Neural cell (in vitro differentiated cells): ENCODE data around the gene ITGA8. TPM values are rescaled to one million over a fixed set of nuclear protein-coding genes. Genes with fewer than 3 reads are reported as not detected.

ENCODE experiments used
- H2AFZ ChIP-seq: fragments of 200-600, 300-800 bp; sonication (generic), shearing (Covaris generic); 2 replicates; pipeline ENCODE4 v1.6.0; 2014; ENCODE audit warnings: low read depth, mild to moderate bottlenecking, antibody characterized with exemption, low read length, moderate library complexity
- H3F3A ChIP-seq: fragments of 200-600 bp; shearing (Covaris generic); 2 replicates; pipeline ENCODE4 v1.6.1; 2016; ENCODE audit warnings: mild to moderate bottlenecking, moderate library complexity, mixed read lengths, antibody characterized with exemption, low read length; ENCODE audit not compliant: insufficient read depth, poor library complexity, severe bottlenecking
- H3K27ac ChIP-seq: fragments of 200-600, 300-800 bp; sonication (generic), shearing (Covaris generic); 2 replicates; pipeline ENCODE4 v1.5.1; 2014; ENCODE audit warnings: mild to moderate bottlenecking, low read length, moderate library complexity
- H3K27me3 ChIP-seq: fragments of 300-800, 200-600 bp; sonication (generic), shearing (Covaris generic); 2 replicates; pipeline ENCODE4 v1.6.0; 2014; ENCODE audit warnings: mild to moderate bottlenecking, low read depth, low read length, moderate library complexity; ENCODE audit not compliant: insufficient read depth
- H3K36me3 ChIP-seq: fragments of 300-800, 200-600 bp; sonication (generic), shearing (Covaris generic); 2 replicates; pipeline ENCODE4 v1.5.1; 2014; ENCODE audit warnings: mild to moderate bottlenecking, antibody characterized with exemption, low read length, moderate library complexity; ENCODE audit not compliant: insufficient read depth
- H3K4me2 ChIP-seq: fragments of 300-800, 200-600 bp; sonication (generic), shearing (Covaris generic); 2 replicates; pipeline ENCODE4 v1.6.0; 2014; ENCODE audit warnings: mild to moderate bottlenecking, low read length
- H3K4me3 ChIP-seq: fragments of 300-800, 200-600 bp; sonication (generic), shearing (Covaris generic); 2 replicates; pipeline ENCODE4 v1.5.1; 2014; ENCODE audit warnings: mild to moderate bottlenecking, low read length, moderate library complexity
- H3K79me2 ChIP-seq: fragments of 200-600 bp; shearing (Covaris generic); replicated peaks from 2 replicates; pipeline ENCODE4 v1.6.0; 2014; ENCODE audit warnings: mild to moderate bottlenecking, low read length, moderate library complexity; ENCODE audit not compliant: insufficient read depth
- H3K9ac ChIP-seq: fragments of 300-800, 200-600 bp; sonication (generic), shearing (Covaris generic); 2 replicates; pipeline ENCODE4 v1.6.1; 2016; ENCODE audit warnings: mild to moderate bottlenecking, low read length, mixed read lengths
- H3K9me2 ChIP-seq: fragments of 200-600 bp; shearing (Covaris generic); 2 replicates; pipeline ENCODE4 v1.6.1; 2016; ENCODE audit warnings: mild to moderate bottlenecking, low read length, mixed read lengths; ENCODE audit not compliant: insufficient read depth
- H3K9me3 ChIP-seq: fragments of 200-600, 300-800 bp; sonication (generic), shearing (Covaris generic); 2 replicates; pipeline ENCODE4 v1.6.1; 2016; ENCODE audit warnings: mild to moderate bottlenecking, mixed run types, low read length, moderate library complexity, mixed read lengths
- H4K20me1 ChIP-seq: fragments of 200-600 bp; shearing (Covaris generic); 2 replicates; pipeline ENCODE4 v1.6.1; 2016; ENCODE audit warnings: mild to moderate bottlenecking, mixed run types; ENCODE audit not compliant: insufficient read depth
- CTCF ChIP-seq: fragments of 450-650 bp; IDR thresholded peaks from 2 replicates; pipeline ENCODE4 v1.5.1; 2014; ENCODE audit warnings: antibody characterized with exemption, mild to moderate bottlenecking, moderate library complexity; ENCODE audit not compliant: poor library complexity, severe bottlenecking
- EP300 ChIP-seq: fragments of 450-650 bp; conservative IDR thresholded peaks from 2 replicates; pipeline ENCODE4 v1.6.1; 2014; ENCODE audit warnings: antibody characterized with exemption, mild to moderate bottlenecking, moderate library complexity; ENCODE audit not compliant: poor library complexity, severe bottlenecking
- EZH2 ChIP-seq: fragments of 200-600, 300-800 bp; shearing (Covaris generic), sonication (generic); IDR thresholded peaks from 2 replicates; pipeline ENCODE4 v1.6.1; 2014; ENCODE audit warnings: antibody characterized with exemption, low read length, borderline replicate concordance, mild to moderate bottlenecking; ENCODE audit not compliant: insufficient read depth, poor library complexity, severe bottlenecking
- POLR2AphosphoS5 ChIP-seq: IDR thresholded peaks from 2 replicates; pipeline ENCODE4 v1.6.1; 2012
- RAD21 ChIP-seq: fragments of 450-650 bp; conservative IDR thresholded peaks from 2 replicates; pipeline ENCODE4 v1.6.1; 2014; ENCODE audit warnings: antibody characterized with exemption, mild to moderate bottlenecking, moderate library complexity
- REST ChIP-seq: IDR thresholded peaks from 2 replicates; pipeline ENCODE4 v1.6.1; 2012; ENCODE audit warnings: borderline replicate concordance
- SMC3 ChIP-seq: fragments of 450-650 bp; conservative IDR thresholded peaks from 2 replicates; pipeline ENCODE4 v1.6.1; 2014; ENCODE audit warnings: antibody characterized with exemption, mild to moderate bottlenecking, moderate library complexity; ENCODE audit not compliant: poor library complexity
- TAF1 ChIP-seq: IDR thresholded peaks from 2 replicates; pipeline ENCODE4 v1.6.1; 2012; ENCODE audit warnings: low read depth
- polyA plus RNA-seq: library from polyadenylated mRNA; depleted of rRNA; stranded (reverse); fragments of >200 nt; gene quantifications from 2 replicates; pipeline ENCODE4 v1.2.3, GENCODE V29; 2014

ITGA8 gene
- polyA plus RNA-seq, 1 donor from 2014 or later = 0.11 TPM

GRCh38 chr10:15729890-15730289 is 10.2 kb upstream of the ITGA8 start:
- Histone ChIP-seq H3K4me2 (no peak overlapping the region), H3K36me3 (no peaks in the 10 kb centered on the region), H3K9ac (no peak overlapping the region), H3F3A (no peaks in the 10 kb centered on the region), H3K79me2 (no peaks in the 10 kb centered on the region), H3K27me3 (no peaks in the 10 kb centered on the region), H3K9me2 (no peaks in the 10 kb centered on the region), H4K20me1 (no peaks in the 10 kb centered on the region), H3K4me3 (no peak overlapping the region), H3K9me3 (no peaks in the 10 kb centered on the region), H3K27ac (no peak overlapping the region), H2AFZ (no peak overlapping the region)
- no peak for TF ChIP-seq REST
- no peak for TF ChIP-seq POLR2AphosphoS5
- no peak for TF ChIP-seq TAF1
- no peak for TF ChIP-seq RAD21
- TF ChIP-seq EP300 = no peak
- TF ChIP-seq CTCF = no peak
- TF ChIP-seq EZH2 = no peak
- TF ChIP-seq SMC3 = no peak

GRCh38 chr10:15726042-15726441 is 6.3 kb upstream of the ITGA8 start:
- no peak overlapping the region for H3K4me3 ChIP-seq
- no peaks in the 10 kb centered on the region for H3K36me3 ChIP-seq
- H3K79me2 ChIP-seq = no peaks in the 10 kb centered on the region
- TF ChIP-seq POLR2AphosphoS5 (no peak), REST (no peak), SMC3 (peak; percentile 6), TAF1 (no peak), CTCF (no peak), EZH2 (no peak), RAD21 (no peak)
- no peaks in the 10 kb centered on the region for H4K20me1 ChIP-seq
- no peak overlapping the region for H3K9ac ChIP-seq
- no peak overlapping the region for H2AFZ ChIP-seq
- H3K9me3 ChIP-seq = no peaks in the 10 kb centered on the region
- H3K27me3 ChIP-seq = peaks cover 1% of the 10 kb centered on the region
- no peak overlapping the region for H3K27ac ChIP-seq
- H3K4me2 ChIP-seq = no peak overlapping the region
- no peaks in the 10 kb centered on the region for H3F3A ChIP-seq
- H3K9me2 ChIP-seq = no peaks in the 10 kb centered on the region
